GM23338 (cell line): ENCODE measurements around the gene FOCAD. TPM values are rescaled to one million over a fixed set of nuclear protein-coding genes. Genes with fewer than 3 reads are reported as not detected.

Source experiments
- ATAC-seq: fragments of 200-7000 bp; cut with Tn5 transposase; 3 replicates; pipeline ENCODE4 v1.9.1; 2020
- DNase-seq: peaks from one replicate; pipeline ENCODE4 v3.0.0-alpha.2; 2015; ENCODE audit warnings: low spot score
- H2AFZ ChIP-seq: fragments of 200-600 bp; sonication (generic); 2 replicates; pipeline ENCODE4 v1.8.0; 2016; ENCODE audit warnings: antibody characterized with exemption, mild to moderate bottlenecking, moderate library complexity
- H3F3A ChIP-seq: fragments of 200-600 bp; sonication (generic); replicated peaks from 2 replicates; pipeline ENCODE4 v1.8.0; 2017; ENCODE audit warnings: antibody characterized with exemption, mixed run types, low read depth
- H3K27ac ChIP-seq: fragments of 200-600 bp; sonication (generic); 2 replicates; pipeline ENCODE4 v1.6.1; 2016; ENCODE audit warnings: low read depth
- H3K27me3 ChIP-seq: fragments of 200-600 bp; sonication (generic); 2 replicates; pipeline ENCODE4 v1.8.0; 2016; ENCODE audit warnings: mild to moderate bottlenecking, mixed run types, moderate library complexity; ENCODE audit not compliant: insufficient read depth
- H3K36me3 ChIP-seq: fragments of 200-600 bp; sonication (generic); 2 replicates; pipeline ENCODE4 v1.8.0; 2016; ENCODE audit warnings: mild to moderate bottlenecking; ENCODE audit not compliant: insufficient read depth
- H3K4me1 ChIP-seq: fragments of 200-600 bp; sonication (generic); 2 replicates; pipeline ENCODE4 v1.8.0; 2016; ENCODE audit warnings: mild to moderate bottlenecking, moderate library complexity; ENCODE audit not compliant: insufficient read depth
- H3K4me2 ChIP-seq: fragments of 200-600 bp; sonication (generic); 2 replicates; pipeline ENCODE4 v1.7.1; 2017; ENCODE audit warnings: mixed run types
- H3K4me3 ChIP-seq: fragments of 200-600 bp; sonication (generic); 2 replicates; pipeline ENCODE4 v1.6.1; 2016; ENCODE audit warnings: mixed run types
- H3K79me2 ChIP-seq: fragments of 200-600 bp; sonication (generic); replicated peaks from 2 replicates; pipeline ENCODE4 v1.8.0; 2017; ENCODE audit warnings: mild to moderate bottlenecking; ENCODE audit not compliant: insufficient read depth
- H3K9me2 ChIP-seq: fragments of 200-600 bp; sonication (generic); 2 replicates; pipeline ENCODE4 v1.8.0; 2017; ENCODE audit not compliant: insufficient read depth
- H4K20me1 ChIP-seq: fragments of 200-600 bp; sonication (generic); replicated peaks from 2 replicates; pipeline ENCODE4 v1.8.0; 2017; ENCODE audit warnings: mild to moderate bottlenecking; ENCODE audit not compliant: insufficient read depth
- H3K27ac Mint-ChIP-seq: 2 replicates; pipeline ENCODE4 v1.8.0; 2020; ENCODE audit warnings: inconsistent platforms, mild to moderate bottlenecking, moderate library complexity, mixed read lengths
- H3K27me3 Mint-ChIP-seq: 3 replicates; pipeline ENCODE4 v1.8.0; 2022; ENCODE audit warnings: low read depth, mild to moderate bottlenecking, moderate library complexity, mixed read lengths, inconsistent platforms; ENCODE audit not compliant: insufficient read depth, poor library complexity
- H3K36me3 Mint-ChIP-seq: 3 replicates; pipeline ENCODE4 v1.8.0; 2021; ENCODE audit warnings: low read depth, mild to moderate bottlenecking, inconsistent platforms, moderate library complexity, mixed read lengths
- H3K4me1 Mint-ChIP-seq: 3 replicates; pipeline ENCODE4 v1.8.0; 2020; ENCODE audit warnings: mild to moderate bottlenecking, inconsistent platforms, mixed read lengths
- H3K4me3 Mint-ChIP-seq: 3 replicates; pipeline ENCODE4 v1.8.0; 2021; ENCODE audit warnings: moderate library complexity, mild to moderate bottlenecking, inconsistent platforms, mixed read lengths
- H3K9me3 Mint-ChIP-seq: 3 replicates; pipeline ENCODE4 v1.8.0; 2020; ENCODE audit warnings: moderate library complexity, mild to moderate bottlenecking, inconsistent platforms, mixed read lengths
- CREB1 ChIP-seq: fragments of 250-450 bp; sonication (Bioruptor Pico); IDR thresholded peaks from 2 replicates; pipeline ENCODE4 v1.5.0; 2020; ENCODE audit warnings: low read depth, mild to moderate bottlenecking, moderate library complexity
- EZH2phosphoT487 ChIP-seq: fragments of 200-600 bp; sonication (generic); IDR thresholded peaks from one replicate; pipeline ENCODE4 v1.8.1; 2018; ENCODE audit warnings: antibody characterized with exemption; ENCODE audit not compliant: unreplicated experiment
- JUNB ChIP-seq: IDR thresholded peaks from one replicate; pipeline ENCODE4 v1.6.1; 2016; ENCODE audit warnings: antibody characterized with exemption; ENCODE audit not compliant: unreplicated experiment
- NANOG ChIP-seq: IDR thresholded peaks from 2 replicates; pipeline ENCODE4 v1.6.1; 2016; ENCODE audit warnings: antibody characterized with exemption, borderline replicate concordance
- STAT1 ChIP-seq: IDR thresholded peaks from one replicate; pipeline ENCODE4 v1.6.1; 2016; ENCODE audit warnings: antibody characterized with exemption; ENCODE audit not compliant: unreplicated experiment
- polyA plus RNA-seq: library from polyadenylated mRNA; unstranded; fragments of >200 nt; fragmentation: Nextera tagmentation; extraction: Ambion mirVana; gene quantifications from 2 replicates; pipeline ENCODE4 v1.2.1, GENCODE V29; 2016
- total RNA-seq: library from RNA; depleted of rRNA; stranded (reverse); fragments of >200 nt; shearing (Covaris generic); gene quantifications from 2 replicates; pipeline ENCODE4 v1.2.3, GENCODE V29; 2014
- TF ChIP-seq, protein P1 (sequence below), 2 experiments: fragments of 200-600 bp in 1 of 2; sonication (generic) in 1 of 2; conservative IDR thresholded peaks; 2 replicates each; pipeline versions ENCODE4 v1.5.1 to v1.6.1; 2016 to 2017; ENCODE audit warnings: antibody characterized with exemption in 2 of 2, low read depth in 2 of 2, mild to moderate bottlenecking in 2 of 2, moderate library complexity in 1 of 2
- TF ChIP-seq, protein P2 (sequence below): IDR thresholded peaks from one replicate; pipeline ENCODE4 v1.6.1; 2018; ENCODE audit warnings: antibody characterized with exemption; ENCODE audit not compliant: unreplicated experiment

Gene FOCAD
- total and polyA plus RNA-seq, 2 experiments from 2014 or later, result 13.7 to 66.5 TPM

DNA sequence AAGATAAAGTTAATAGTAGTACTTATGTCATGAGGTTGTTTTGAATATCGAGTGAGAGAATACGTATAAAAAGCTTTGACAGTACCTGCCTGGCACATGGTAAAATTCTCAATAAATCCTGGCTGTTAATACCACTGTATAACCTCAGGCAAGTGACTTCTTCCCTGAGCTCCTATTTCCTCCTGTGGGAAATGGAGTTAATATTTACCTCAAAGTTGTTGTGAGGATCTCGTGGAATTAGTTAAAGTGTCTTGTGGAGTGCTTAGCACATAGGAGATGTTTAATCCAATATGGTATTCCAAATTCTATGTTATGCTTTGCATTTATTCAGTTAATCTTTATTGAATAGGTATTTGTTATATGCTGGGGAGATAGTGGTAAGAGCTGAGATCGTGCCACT is 18.5 kb downstream of the FOCAD start:
- peaks cover 9% of the 10 kb centered on the region; the same call in 1 of the 2 replicates for H4K20me1 ChIP-seq
- no peak for ATAC-seq
- H3K36me3 ChIP-seq, result no peaks in the 10 kb centered on the region
- no peaks in the 10 kb centered on the region for H3F3A ChIP-seq
- Mint-ChIP-seq H3K4me1 (peaks cover 24% of the 10 kb centered on the region; the same call in 2 of the 3 replicates), H3K9me3 (no peaks in the 10 kb centered on the region), H3K4me3 (no peak overlapping the region), H3K27ac (no peak overlapping the region), H3K36me3 (no peaks in the 10 kb centered on the region), H3K27me3 (no peaks in the 10 kb centered on the region)
- no peak overlapping the region for H3K4me3 ChIP-seq
- DNase-seq, result no peak
- TF ChIP-seq EZH2phosphoT487, result no peak
- H3K9me2 ChIP-seq, result no peaks in the 10 kb centered on the region
- H3K79me2 ChIP-seq, result peaks cover 36% of the 10 kb centered on the region
- peaks cover 16% of the 10 kb centered on the region for H3K4me1 ChIP-seq
- no peak overlapping the region for H2AFZ ChIP-seq
- no peak overlapping the region for H3K4me2 ChIP-seq
- no peaks in the 10 kb centered on the region for H3K27me3 ChIP-seq
- H3K27ac ChIP-seq, result no peak overlapping the region

DNA sequence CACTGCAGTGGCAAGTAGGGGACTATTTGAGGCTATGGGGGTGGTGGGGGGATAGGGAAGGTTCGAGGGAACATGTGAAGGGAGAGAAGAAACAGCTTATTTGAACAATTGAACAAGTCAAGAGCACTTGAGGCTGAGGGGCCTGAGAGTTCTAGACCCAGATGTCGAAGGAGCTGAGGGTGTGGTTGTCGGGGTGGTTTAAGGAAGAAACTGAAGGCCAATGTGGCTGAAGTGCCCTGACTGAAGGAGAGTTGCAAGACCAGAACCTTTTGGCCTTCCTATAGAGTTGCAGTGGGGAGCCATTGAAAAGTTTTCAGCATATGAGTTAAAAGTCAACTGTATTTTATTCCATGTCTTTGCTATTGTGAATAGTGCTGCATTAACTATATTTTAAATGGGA is 19.1 kb downstream of the FOCAD start:
- Histone ChIP-seq H3K4me1 (peaks cover 16% of the 10 kb centered on the region), H3K36me3 (no peaks in the 10 kb centered on the region), H2AFZ (no peak overlapping the region), H3K4me3 (no peak overlapping the region), H3K27ac (no peak overlapping the region), H3K27me3 (no peaks in the 10 kb centered on the region), H3F3A (no peaks in the 10 kb centered on the region), H4K20me1 (peaks cover 9% of the 10 kb centered on the region; the same call in 1 of the 2 replicates), H3K79me2 (peaks cover 35% of the 10 kb centered on the region), H3K9me2 (no peaks in the 10 kb centered on the region), H3K4me2 (no peak overlapping the region)
- H3K36me3 Mint-ChIP-seq, result no peaks in the 10 kb centered on the region
- H3K4me1 Mint-ChIP-seq, result peaks cover 24% of the 10 kb centered on the region; the same call in 2 of the 3 replicates
- TF ChIP-seq NANOG (no peak), CREB1 (CRISPR knock-in tag) (no peak), JUNB (no peak), EZH2phosphoT487 (no peak), STAT1 (no peak)
- TF ChIP-seq, protein P1, sequence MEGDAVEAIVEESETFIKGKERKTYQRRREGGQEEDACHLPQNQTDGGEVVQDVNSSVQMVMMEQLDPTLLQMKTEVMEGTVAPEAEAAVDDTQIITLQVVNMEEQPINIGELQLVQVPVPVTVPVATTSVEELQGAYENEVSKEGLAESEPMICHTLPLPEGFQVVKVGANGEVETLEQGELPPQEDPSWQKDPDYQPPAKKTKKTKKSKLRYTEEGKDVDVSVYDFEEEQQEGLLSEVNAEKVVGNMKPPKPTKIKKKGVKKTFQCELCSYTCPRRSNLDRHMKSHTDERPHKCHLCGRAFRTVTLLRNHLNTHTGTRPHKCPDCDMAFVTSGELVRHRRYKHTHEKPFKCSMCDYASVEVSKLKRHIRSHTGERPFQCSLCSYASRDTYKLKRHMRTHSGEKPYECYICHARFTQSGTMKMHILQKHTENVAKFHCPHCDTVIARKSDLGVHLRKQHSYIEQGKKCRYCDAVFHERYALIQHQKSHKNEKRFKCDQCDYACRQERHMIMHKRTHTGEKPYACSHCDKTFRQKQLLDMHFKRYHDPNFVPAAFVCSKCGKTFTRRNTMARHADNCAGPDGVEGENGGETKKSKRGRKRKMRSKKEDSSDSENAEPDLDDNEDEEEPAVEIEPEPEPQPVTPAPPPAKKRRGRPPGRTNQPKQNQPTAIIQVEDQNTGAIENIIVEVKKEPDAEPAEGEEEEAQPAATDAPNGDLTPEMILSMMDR (conservative IDR thresholded peaks at IDR 0.05; ENCODE audit: low read depth in 2 of 2), result no peak
- TF ChIP-seq, protein P2, sequence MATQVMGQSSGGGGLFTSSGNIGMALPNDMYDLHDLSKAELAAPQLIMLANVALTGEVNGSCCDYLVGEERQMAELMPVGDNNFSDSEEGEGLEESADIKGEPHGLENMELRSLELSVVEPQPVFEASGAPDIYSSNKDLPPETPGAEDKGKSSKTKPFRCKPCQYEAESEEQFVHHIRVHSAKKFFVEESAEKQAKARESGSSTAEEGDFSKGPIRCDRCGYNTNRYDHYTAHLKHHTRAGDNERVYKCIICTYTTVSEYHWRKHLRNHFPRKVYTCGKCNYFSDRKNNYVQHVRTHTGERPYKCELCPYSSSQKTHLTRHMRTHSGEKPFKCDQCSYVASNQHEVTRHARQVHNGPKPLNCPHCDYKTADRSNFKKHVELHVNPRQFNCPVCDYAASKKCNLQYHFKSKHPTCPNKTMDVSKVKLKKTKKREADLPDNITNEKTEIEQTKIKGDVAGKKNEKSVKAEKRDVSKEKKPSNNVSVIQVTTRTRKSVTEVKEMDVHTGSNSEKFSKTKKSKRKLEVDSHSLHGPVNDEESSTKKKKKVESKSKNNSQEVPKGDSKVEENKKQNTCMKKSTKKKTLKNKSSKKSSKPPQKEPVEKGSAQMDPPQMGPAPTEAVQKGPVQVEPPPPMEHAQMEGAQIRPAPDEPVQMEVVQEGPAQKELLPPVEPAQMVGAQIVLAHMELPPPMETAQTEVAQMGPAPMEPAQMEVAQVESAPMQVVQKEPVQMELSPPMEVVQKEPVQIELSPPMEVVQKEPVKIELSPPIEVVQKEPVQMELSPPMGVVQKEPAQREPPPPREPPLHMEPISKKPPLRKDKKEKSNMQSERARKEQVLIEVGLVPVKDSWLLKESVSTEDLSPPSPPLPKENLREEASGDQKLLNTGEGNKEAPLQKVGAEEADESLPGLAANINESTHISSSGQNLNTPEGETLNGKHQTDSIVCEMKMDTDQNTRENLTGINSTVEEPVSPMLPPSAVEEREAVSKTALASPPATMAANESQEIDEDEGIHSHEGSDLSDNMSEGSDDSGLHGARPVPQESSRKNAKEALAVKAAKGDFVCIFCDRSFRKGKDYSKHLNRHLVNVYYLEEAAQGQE, result no peak
- no peak overlapping the region for H3K4me3 Mint-ChIP-seq
- peak overlapping the region; percentile 52; the same call in 1 of the 2 replicates for H3K27ac Mint-ChIP-seq
- H3K9me3 Mint-ChIP-seq, result no peaks in the 10 kb centered on the region
- H3K27me3 Mint-ChIP-seq, result no peaks in the 10 kb centered on the region
- ATAC-seq (no peak; the same call in 2 of the 3 replicates), DNase-seq (no peak)
